Keratinocyte (primary cell): ENCODE data around the gene SMC3. TPM values are rescaled to one million over a fixed set of nuclear protein-coding genes. Genes with fewer than 3 reads are reported as not detected.

Experiments
- DNase-seq: peaks from one replicate; pipeline ENCODE4 v3.0.0-alpha.2; 2011; ENCODE audit warnings: low read depth, missing footprints, low spot score
- FAIRE-seq: peaks from 2 replicates; lab custom pipeline; 2011; peaks lifted over from hg19 to GRCh38; lab: Jason Lieb, UNC
- H2AFZ ChIP-seq: 2 replicates; pipeline ENCODE4 v1.6.0; 2012; ENCODE audit warnings: low read length, control low read depth, inconsistent platforms; ENCODE audit not compliant: control insufficient read depth
- H3K27ac ChIP-seq: 2 replicates; pipeline ENCODE4 v1.5.1; 2011; ENCODE audit warnings: low read length; ENCODE audit not compliant: control insufficient read depth, insufficient read depth
- H3K27me3 ChIP-seq: 3 replicates; pipeline ENCODE4 v1.6.0; 2011; ENCODE audit warnings: low read length; ENCODE audit not compliant: control insufficient read depth, insufficient read depth; ENCODE audit errors: extremely low read depth
- H3K36me3 ChIP-seq, 2 experiments: 2 replicates in 1 of 2; 3 replicates in 1 of 2; pipeline ENCODE4 v1.5.1; 2011; ENCODE audit warnings: low read length in 2 of 2, mild to moderate bottlenecking in 1 of 2; ENCODE audit not compliant: control insufficient read depth in 2 of 2, insufficient read depth in 2 of 2; ENCODE audit errors: extremely low read depth in 1 of 2
- H3K4me1 ChIP-seq: 3 replicates; pipeline ENCODE4 v1.5.1; 2011; ENCODE audit warnings: low read length; ENCODE audit not compliant: control insufficient read depth, insufficient read depth; ENCODE audit errors: extremely low read depth
- H3K4me2 ChIP-seq: 3 replicates; pipeline ENCODE4 v1.6.0; 2011; ENCODE audit warnings: low read depth, low read length; ENCODE audit not compliant: control insufficient read depth, insufficient read depth; ENCODE audit errors: extremely low read depth
- H3K4me3 ChIP-seq, 3 experiments: fragments of 200-600 bp in 1 of 3; sonication (generic) in 1 of 3; 2 replicates in 2 of 3; 3 replicates in 1 of 3; pipeline ENCODE4 v1.5.1; 2011 to 2016; ENCODE audit warnings: low read length in 3 of 3, mild to moderate bottlenecking in 3 of 3, control low read depth in 2 of 3, inconsistent platforms in 1 of 3, low read depth in 1 of 3, mixed read lengths in 1 of 3, mixed run types in 1 of 3, moderate library complexity in 1 of 3; ENCODE audit not compliant: control insufficient read depth in 2 of 3, insufficient read depth in 2 of 3; ENCODE audit errors: extremely low read depth in 1 of 3
- H3K79me2 ChIP-seq: 2 replicates; pipeline ENCODE4 v1.6.0; 2012; ENCODE audit warnings: low read length; ENCODE audit not compliant: control insufficient read depth, insufficient read depth
- H3K9ac ChIP-seq: 3 replicates; pipeline ENCODE4 v1.6.0; 2011; ENCODE audit warnings: low read length; ENCODE audit not compliant: control insufficient read depth, insufficient read depth; ENCODE audit errors: extremely low read depth
- H3K9me1 ChIP-seq: 3 replicates; pipeline ENCODE4 v1.6.0; 2011; ENCODE audit warnings: low read length; ENCODE audit not compliant: control insufficient read depth, insufficient read depth; ENCODE audit errors: extremely low read depth
- H3K9me3 ChIP-seq: 2 replicates; pipeline ENCODE4 v1.5.1; 2012; ENCODE audit warnings: low read depth, low read length; ENCODE audit not compliant: control insufficient read depth
- H4K20me1 ChIP-seq: 3 replicates; pipeline ENCODE4 v1.6.0; 2011; ENCODE audit warnings: low read length; ENCODE audit not compliant: control insufficient read depth, insufficient read depth; ENCODE audit errors: extremely low read depth
- EZH2 ChIP-seq: IDR thresholded peaks from one replicate; pipeline ENCODE4 v1.6.1; 2012; ENCODE audit warnings: inconsistent platforms, mild to moderate bottlenecking, low read length, moderate library complexity
- dilution Hi-C: fragments of 300-500 bp; cut with MboI; formaldehyde crosslinking; loops from one replicate; pipeline ENCODE4 v1.7.0; 2020; ENCODE audit warnings: low sequenced_read_pairs; ENCODE audit not compliant: extremely low pct_ligation_motif_present
- polyA plus RNA-seq, 5 experiments: library from polyadenylated mRNA; depleted of rRNA in 3 of 5; stranded (reverse) in 3 of 5; stranded (forward) in 1 of 5; unstranded in 1 of 5; fragments of >200 nt; gene quantifications; 1 replicate in 1 of 5; 2 replicates in 3 of 5; 3 replicates in 1 of 5; pipeline versions ENCODE4 v1.2.1 to v1.2.3, GENCODE V29; 2011 to 2012; ENCODE audit warnings: missing spikeins in 2 of 5, low read depth in 1 of 5, low replicate concordance in 1 of 5
- TF ChIP-seq, protein P1 (sequence below), 3 experiments: IDR thresholded peaks in 1 of 3; conservative IDR thresholded peaks in 1 of 3; optimal IDR thresholded peaks in 1 of 3; 2 replicates in 2 of 3; 3 replicates in 1 of 3; pipeline versions ENCODE3 to v1.5.1; 2011; ENCODE audit warnings: low read length in 3 of 3, mild to moderate bottlenecking in 3 of 3, moderate library complexity in 2 of 3, control low read depth in 1 of 3, inconsistent platforms in 1 of 3; ENCODE audit not compliant: insufficient read depth in 2 of 3; ENCODE audit errors: extremely low read depth in 1 of 3

SMC3 gene
- polyA plus RNA-seq, 1 donor (not counting 4 experiments of a cell fraction or from before 2014, with no cell fraction given): 16.3 TPM

DNA sequence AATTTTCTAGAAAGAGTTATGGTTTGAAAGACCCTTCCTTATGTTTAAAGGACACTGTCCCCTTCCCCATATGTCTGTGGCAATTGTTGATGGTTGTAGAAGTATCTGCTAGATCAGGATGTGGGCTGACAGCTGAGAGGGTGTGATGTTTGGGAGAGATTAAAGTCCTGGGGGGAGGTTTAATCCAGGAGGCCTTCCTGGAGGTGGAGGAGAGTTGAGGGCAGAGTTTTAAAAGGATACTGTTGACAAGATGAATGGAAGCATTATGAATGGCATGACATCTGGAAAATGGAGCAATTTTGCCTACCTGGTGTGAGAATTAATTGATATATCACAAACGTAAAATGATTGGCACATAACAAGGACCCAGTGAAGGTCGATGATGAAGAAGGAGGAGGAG, 32.9 kb upstream of the SMC3 start:
- H3K9me3 ChIP-seq: no peaks in the 10 kb centered on the region
- H3K36me3 ChIP-seq: no peaks in the 10 kb centered on the region
- no peak overlapping the region for H2AFZ ChIP-seq
- H3K9me1 ChIP-seq: no peaks in the 10 kb centered on the region
- no peak overlapping the region for H3K27ac ChIP-seq
- FAIRE-seq: no peak
- no peak for DNase-seq
- H3K4me1 ChIP-seq: peaks cover 21% of the 10 kb centered on the region
- TF ChIP-seq, protein P1, sequence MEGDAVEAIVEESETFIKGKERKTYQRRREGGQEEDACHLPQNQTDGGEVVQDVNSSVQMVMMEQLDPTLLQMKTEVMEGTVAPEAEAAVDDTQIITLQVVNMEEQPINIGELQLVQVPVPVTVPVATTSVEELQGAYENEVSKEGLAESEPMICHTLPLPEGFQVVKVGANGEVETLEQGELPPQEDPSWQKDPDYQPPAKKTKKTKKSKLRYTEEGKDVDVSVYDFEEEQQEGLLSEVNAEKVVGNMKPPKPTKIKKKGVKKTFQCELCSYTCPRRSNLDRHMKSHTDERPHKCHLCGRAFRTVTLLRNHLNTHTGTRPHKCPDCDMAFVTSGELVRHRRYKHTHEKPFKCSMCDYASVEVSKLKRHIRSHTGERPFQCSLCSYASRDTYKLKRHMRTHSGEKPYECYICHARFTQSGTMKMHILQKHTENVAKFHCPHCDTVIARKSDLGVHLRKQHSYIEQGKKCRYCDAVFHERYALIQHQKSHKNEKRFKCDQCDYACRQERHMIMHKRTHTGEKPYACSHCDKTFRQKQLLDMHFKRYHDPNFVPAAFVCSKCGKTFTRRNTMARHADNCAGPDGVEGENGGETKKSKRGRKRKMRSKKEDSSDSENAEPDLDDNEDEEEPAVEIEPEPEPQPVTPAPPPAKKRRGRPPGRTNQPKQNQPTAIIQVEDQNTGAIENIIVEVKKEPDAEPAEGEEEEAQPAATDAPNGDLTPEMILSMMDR (optimal IDR thresholded peaks at IDR 0.05 in 1 of 3, IDR thresholded peaks at IDR 0.05 in 1 of 3, conservative IDR thresholded peaks at IDR 0.05 in 1 of 3; ENCODE audit: extremely low read depth in 1 of 3, insufficient read depth in 2 of 3, low read length in 3 of 3): no peak
- TF ChIP-seq EZH2: no peak
- no peak overlapping the region for H3K4me3 ChIP-seq
- H3K9ac ChIP-seq: no peak overlapping the region
- no peaks in the 10 kb centered on the region for H3K79me2 ChIP-seq
- H3K4me2 ChIP-seq: no peak overlapping the region
- no peaks in the 10 kb centered on the region for H4K20me1 ChIP-seq
- H3K27me3 ChIP-seq: no peaks in the 10 kb centered on the region
- dilution Hi-C loops: no loop called here

DNA sequence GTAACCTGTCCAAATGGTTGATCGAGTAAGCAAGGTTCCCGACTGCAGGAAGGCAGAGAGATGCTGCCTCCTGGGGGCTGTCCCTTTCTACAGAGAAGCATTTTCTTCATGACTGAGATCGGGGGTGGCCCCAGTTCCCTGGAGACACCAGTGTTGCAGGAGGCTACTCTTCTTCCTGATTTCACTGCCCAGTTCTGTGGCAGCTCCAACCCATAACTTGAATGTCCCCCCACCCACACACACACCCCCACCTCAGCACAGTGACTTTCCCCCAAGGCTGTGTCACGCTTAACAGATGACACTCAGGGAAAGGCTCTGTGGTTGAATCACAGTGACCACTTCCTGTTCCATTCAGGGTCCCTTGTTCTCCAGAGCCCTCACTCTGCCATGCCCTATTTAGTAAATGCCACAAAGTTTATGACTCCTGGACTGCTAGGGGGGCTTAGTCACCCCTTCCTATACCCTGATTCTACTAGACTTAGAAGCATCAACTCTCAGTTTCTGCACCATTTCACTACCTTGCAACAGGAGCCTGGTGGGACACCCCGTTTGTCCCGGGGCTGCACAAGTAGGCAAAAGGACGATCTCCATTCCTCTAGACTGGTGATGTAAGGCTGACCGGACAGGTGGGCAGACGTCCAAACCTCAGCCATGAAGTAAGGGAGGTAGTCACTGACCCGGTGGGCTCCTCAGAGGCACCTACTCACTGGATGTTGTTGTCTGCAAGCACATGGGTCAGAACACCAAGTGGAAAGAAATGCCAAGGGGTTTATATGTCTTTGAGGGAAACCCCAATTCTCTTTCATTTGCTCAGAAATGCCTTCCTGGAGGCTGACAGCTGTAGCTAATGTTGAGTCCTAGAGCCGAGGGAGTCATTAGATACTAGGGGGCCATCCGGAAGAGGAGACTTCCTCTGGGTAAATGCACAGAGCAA, 31.3 kb upstream of the SMC3 start:
- dilution Hi-C loops: no loop called here
- Histone ChIP-seq H3K27me3 (no peaks in the 10 kb centered on the region), H3K4me3 (no peak overlapping the region), H3K4me2 (peak overlapping the region; percentile 35), H3K4me1 (peaks cover 9% of the 10 kb centered on the region), H3K9ac (no peak overlapping the region), H4K20me1 (no peaks in the 10 kb centered on the region), H3K27ac (no peak overlapping the region), H3K79me2 (no peaks in the 10 kb centered on the region), H3K36me3 (no peaks in the 10 kb centered on the region), H3K9me1 (no peaks in the 10 kb centered on the region), H2AFZ (no peak overlapping the region), H3K9me3 (no peaks in the 10 kb centered on the region)
- DNase-seq (no peak), FAIRE-seq (peak; percentile 68)
- TF ChIP-seq, protein P1 (optimal IDR thresholded peaks at IDR 0.05 in 1 of 3, IDR thresholded peaks at IDR 0.05 in 1 of 3, conservative IDR thresholded peaks at IDR 0.05 in 1 of 3; ENCODE audit: extremely low read depth in 1 of 3, insufficient read depth in 2 of 3, low read length in 3 of 3): peak; percentile 15 to 56 (median 32)
- no peak for TF ChIP-seq EZH2
